ENCODE data around the gene CLEC9A.

Gene CLEC9A

DNA sequence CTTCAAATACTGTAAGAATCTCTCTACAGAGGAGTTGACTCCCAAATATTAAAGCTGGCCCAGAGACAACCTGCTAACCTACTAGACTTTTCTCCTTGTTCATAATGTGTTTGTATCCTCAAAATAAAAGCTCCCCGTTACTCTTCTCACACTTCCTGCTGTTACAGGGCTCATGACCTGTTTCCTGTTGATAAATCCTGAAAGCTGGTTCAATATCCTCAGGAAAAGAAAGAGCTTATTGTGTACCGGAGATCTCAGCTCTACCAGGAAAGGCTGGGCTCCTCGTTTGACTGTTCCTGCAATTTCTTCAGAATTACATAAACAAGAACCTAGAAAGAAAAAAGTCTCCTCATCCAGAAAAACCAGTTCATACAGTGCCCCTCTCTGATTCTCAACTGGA lies 37.5 kb downstream of the CLEC9A start:
- no peak for DNase-seq

DNA sequence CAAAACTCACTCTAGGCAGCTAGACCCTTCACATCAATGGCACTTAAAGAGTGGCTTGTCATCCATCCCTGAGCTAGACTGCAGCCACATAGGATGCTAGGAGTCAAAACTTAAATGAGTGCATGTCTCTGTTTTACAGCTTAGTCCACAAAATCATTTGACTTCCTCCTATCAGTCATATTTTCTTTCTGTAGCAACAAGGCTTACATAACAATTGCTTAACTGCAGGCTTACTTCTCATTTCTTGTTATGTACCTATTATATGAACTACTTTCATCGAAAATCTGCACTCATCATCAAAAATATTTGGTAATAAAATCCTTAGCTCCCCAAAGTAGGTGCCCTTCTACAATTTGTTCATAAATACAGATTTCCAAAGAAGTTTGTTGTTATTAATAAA lies 38.2 kb downstream of the CLEC9A start:
- no peak for DNase-seq

DNA sequence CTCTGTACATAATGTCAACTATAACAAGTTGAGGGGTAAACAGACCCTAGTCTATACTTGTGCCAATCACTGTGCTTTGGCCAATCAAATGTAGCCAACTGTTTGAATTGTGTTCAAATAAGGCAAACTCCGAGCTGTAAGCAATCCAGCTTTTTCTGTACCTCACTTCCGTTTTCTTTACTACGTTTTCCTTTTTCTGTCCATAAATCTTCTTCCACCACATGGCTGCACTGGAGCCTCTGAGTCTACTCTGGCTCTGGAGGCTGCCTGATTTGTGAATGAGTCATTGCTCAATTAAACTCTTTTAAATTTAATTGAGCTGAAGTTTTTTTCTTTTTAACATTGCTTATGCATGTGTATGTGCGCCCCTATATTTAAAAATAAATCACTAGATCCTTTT lies 38.6 kb downstream of the CLEC9A start:
- DNase-seq = no peak

DNA sequence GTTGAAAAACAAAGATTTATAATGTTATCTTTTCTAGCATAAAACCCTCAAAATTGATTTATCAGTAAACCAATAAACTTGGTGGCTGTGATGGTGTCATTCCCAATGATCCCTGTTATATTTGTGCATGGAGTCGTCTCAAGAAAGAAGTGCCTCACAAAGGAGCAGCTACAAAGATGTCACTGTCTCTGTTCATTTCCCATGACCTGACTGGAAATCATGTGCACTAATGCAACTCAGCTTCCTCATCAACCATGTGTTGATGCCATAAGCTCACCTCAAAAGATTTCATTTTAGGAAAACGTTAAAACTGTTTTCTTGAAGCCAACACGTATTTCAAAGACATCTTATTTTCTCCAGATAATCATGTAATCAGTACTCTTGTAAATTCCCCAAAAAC lies 39.5 kb downstream of the CLEC9A start:
- no peak for DNase-seq

DNA sequence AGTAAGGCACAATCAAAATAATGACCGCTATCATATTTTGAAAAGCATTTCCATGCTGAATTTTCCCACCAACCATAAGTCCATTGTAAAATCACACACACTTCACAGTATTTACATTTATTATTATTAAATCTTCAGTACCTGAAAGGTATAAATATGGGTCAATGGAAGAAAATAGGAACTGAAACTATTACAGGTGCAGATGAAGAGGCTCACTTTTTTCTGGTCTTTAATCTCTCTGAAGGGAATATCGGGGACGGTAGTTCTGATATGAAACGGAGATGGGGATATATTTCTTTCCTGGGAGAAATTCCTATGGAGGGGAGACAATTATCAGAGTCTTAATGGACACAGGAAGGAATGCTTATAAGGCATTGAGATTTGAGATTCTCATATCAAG lies 39.9 kb downstream of the CLEC9A start:
- no peak for DNase-seq

DNA sequence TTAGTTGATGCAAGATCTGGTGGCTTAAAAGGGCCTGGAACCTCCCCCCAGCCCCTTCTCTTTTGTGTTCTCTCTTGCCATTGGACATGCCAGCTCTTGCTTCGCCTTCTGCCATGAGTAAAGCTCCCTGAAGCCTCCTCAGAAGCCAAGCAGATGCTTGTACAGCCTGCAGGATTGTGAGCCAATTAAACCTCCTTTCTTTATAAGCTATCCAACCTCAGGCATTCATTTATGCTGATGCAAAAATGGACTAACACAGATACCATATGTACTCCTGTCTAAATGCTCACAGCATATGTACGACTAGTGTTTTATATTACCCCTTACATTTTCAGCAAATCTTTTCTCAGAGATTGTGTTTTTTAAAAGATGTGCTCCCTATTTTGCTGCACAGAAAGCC lies 41.6 kb downstream of the CLEC9A start:
- DNase-seq = no peak

DNA sequence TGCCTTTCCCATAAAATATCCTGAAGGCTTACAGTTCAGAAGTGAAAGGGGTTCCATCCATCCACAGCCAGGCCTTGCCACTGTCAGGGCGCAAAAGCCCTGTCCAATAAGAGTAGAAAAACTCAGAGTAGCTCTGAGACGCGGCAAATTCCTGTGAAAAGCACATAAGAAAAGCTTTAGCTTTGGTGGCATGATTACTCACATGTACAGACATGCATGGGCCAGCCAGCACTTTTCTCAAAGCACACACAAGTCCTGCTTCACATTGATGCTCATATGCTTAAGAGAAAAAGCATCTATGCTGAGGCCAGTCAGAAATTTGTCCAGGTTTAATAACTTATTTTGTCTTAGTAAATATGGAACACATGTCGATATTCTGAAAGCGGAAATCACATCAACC lies 42.8 kb downstream of the CLEC9A start:
- DNase-seq = no peak

DNA sequence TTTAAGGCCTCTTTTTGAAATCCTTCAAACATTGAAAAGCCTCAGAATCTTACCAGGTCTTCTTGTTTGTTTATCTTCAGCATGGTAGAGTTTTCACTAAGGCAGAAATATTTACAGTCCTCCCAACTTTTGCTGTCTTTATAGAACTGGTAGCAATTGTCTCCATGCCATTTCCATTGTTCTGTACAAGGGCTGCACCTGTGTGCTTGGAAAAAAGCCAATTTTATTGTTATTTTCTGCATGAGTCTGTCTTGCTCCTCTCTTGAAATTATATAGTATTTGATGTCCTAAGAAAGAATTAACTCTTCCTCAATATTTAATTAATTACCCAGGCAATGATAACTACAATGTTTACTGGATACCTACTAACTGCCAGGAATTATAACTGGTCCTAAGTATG lies 45.0 kb downstream of the CLEC9A start:
- DNase-seq = no peak

DNA sequence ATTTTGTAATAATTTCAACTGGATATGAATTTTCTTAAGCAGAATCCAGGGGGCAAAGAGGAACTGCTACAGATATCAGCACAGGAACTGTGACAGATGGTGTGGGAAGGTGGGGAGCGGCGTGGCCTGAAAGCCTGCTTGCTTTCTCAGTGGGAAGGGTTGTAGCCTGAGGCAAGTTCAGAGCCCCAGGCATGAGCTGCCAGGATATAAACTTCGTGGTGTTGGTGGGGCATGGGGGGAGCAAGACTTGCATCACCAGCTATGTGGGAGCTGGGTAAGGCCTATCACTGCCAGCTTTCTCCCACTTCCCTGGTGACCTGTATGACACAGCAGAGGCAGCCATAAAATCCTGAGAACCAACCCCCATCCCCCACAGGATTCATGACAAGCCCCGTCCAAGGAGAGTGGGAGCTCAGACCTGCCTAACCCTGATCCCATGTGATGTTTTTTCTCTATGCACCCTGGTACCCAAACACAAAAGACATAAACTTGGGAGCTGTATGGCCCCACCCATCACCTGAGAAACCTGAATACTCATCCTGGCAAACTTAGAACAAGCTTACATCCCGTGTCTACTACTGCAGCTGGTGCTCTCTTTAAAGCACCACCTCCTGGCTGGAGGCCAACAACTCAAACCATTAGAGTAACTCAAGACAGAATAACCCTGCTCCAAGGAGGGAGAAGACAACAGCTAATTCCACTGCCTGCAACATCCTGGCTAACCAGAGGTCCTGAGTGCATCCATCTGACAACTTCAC lies 51.8 kb downstream of the CLEC9A start:
- no peak for DNase-seq

DNA sequence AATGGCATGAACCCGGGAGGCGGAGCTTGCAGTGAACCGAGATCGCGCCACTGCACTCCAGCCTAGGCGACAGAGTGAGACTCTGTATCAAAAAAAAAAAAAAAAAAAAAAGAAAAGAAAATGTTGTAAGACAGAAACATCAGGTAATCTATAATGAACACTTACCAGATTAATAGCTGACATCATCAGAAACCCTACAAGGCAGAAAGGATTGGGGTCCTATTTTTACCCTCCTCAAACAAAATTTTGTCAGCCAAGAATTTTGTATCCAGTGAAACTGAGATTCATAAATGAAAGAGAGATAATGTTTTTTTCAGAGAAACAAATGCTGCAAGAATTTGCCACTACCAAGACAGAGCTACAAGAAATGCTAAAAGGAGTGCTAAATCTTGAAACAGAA lies 54.3 kb downstream of the CLEC9A start:
- DNase-seq = no peak

DNA sequence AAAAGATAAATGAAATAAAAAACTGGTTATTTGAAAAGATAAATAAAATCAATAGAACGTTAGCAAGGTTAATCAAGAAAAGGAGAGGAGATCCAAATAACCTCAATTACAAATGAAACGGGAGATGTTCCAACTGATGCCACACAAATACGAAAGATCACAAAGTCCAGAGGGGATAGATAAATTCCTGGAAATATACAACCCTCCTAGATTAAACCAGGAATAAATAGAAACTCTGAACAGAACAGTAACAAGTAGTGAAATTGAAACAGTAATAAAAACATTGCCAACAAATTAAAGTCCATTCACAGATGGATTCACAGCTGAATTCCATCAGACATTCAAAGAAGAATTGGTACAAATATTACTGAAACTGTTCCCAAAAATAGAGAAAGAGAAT lies 55.9 kb downstream of the CLEC9A start:
- no peak for DNase-seq

DNA sequence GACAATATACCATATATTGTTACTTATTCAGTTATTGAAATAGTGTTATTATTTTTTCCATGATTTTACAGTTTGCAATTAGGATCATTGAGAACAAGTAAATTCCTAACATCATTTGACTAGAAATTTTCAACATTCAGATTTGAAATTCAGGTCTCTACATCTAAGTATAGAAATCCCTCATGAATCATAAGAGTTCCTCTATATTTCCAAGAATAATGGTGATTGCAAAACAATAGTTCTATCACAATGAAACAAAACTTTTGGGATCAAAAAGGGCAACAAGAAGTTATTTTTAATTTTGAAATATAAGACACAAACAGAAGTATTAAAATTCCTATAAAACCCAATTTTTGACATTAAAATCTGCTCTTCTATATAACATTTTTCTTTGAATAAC lies 57.5 kb downstream of the CLEC9A start:
- no peak for DNase-seq

DNA sequence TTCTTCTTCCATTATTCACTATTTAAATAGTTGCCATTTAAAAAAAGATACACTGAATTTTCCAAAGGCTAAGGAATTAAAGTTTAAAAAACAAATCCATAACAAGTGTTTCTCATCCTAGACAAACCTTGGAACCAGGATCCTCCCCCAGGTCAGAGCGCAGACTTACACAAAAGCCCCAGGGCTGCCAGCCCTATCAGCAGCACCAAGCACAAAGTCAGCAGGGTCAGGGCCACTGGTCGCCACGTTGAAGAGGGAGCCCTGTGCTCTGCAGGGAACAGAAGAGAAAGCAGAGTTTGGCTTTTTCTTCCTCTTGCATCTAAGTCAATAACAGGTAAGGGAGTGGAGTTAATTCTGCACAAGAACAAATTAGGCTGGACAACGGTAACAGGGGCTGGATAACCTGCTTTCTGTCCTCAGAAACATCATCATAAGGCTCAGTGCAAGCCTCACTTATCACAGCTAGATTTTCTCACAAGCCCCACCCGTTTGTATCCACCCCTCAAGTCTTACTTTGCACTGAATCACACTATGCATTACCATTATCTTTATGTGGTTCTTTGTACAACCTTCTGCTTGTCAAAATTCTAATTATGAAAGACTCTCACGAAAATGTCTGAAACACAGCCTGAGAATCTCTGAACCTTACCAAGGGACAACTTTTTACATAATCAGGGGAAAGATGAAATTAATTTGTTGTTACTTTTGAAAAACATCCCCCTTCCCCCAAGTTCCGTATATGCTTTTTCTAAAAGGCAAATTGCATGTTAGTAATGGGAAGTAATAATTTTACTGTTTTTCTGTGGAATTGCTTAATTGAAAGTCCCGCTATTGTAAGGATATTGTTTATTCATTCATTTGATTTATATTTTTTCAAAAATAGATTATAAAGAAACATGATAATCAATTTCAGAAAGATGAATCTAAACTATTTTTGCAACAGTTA lies 58.7 kb downstream of the CLEC9A start:
- DNase-seq = no peak

DNA sequence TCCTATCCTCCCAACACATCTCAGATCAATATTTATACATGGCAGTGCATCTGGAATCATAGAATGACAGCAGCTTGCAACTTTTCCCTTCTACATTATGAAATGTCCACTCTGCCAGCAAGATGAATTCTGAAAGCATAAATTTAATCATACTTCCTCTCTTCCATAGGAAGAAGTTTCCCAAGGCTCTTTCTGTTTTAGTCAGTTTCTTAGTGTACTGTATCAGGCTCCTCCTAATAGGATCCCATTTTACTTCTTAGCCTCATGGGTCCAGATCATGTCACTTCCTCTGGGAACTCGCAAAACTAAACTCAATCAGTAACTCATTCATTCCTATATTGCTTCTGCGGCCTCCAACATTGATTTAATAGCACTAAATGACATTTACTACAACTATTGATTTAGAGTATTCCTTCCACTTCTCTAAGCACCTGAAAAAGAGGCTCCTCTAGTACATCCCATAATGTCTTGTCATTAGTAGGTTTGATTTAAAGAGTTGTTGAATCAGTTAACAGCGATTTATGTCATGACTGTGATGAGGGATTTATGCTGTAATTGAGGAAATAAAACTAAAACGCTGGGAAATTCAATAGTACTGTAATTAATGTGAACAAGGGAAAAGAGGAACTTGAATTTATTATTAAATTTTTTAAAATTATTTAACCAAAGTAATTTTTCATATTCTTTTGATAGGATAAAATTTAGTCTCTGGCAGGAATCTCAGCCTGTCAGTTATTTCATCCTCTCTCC lies 64.3 kb downstream of the CLEC9A start:
- no peak for DNase-seq

DNA sequence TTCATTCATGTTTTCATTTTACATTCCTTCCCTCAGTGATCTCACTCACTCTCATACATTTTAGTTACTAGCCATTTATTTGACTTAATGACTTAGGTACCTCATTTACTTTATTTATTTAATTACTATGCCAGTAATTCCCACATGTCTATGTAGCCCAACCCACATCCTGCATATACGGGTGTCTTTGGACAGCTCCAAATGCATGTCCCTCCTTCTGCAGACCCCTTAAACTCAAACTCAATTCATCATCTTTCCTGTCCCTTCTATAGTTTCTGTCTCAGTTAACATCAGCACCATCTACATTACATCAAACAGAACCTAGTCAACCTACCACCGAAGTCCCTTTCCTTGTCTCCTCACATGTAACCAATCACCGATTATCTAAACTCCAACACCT lies 65.5 kb downstream of the CLEC9A start:
- DNase-seq = no peak

DNA sequence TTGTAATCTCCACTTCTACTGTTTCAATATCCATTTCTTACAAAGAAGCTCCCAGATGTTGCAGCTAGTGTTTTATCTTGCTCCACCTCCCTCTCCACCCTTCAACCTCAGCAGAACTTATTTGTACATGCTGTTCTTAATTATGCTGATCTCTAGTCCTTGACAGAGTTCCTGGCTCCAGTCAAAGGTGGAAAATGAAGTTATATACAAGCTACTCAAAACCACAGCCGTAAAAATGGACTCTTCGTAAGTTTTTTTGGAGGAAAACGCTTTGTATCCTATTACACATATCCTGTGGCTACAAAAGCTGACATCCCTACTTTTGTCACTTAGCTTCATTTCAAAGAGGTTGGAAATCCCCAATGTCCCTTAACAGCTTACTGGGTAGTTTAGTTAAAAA lies 67.0 kb downstream of the CLEC9A start:
- no peak for DNase-seq

DNA sequence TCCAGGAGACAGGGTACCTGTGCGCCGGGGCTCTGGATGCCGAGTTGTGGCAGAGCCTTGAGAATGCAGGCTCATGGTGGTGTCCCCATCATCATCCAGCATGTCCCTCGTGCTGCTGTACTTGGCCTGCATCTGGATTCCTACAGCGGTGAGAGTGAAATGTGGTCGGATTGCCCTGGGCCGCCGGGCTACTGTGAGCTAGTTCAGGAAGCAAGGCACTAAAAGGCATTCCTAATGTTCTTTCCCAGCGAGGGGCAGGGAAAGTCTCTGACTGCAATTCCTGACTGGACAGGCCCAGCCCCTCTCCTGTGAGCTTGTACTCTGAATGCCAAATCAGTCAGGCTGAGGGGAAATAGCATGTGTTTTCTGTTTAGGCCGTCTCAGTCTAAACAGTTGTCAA lies 68.3 kb downstream of the CLEC9A start, which contains the start of gene CLEC1A:
CLEC1A (minus strand) TSS at position 195 of the 400 bp plus-strand sequence; CDS start at position 132, 63 bp downstream.
- no peak for DNase-seq

DNA sequence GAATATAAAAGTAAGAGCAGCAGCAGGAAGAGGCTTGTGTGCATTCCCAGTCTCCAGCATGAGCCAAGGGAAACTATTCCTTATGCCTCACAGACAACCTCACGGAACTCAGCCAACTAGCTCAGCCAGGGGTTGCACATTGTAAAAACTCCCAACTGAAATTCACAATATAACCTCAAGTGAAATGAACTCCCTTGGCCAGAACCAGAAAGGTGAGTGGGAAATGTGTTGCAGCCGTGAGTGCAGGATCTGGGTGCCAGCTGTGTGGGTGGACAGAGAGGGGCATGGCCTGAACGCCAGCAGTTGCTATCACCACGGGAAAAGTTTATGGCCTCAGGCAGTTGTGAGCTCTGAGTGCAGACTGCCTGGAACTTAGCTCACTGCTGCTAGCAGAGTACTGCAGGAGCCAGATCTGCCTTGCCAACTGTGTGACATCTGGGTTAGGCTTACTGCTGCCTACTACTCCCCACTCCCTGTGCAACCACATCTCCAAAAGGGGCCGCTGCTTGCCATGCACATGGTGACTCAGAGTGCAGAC lies 70.6 kb downstream of the CLEC9A start:
- no peak for DNase-seq

DNA sequence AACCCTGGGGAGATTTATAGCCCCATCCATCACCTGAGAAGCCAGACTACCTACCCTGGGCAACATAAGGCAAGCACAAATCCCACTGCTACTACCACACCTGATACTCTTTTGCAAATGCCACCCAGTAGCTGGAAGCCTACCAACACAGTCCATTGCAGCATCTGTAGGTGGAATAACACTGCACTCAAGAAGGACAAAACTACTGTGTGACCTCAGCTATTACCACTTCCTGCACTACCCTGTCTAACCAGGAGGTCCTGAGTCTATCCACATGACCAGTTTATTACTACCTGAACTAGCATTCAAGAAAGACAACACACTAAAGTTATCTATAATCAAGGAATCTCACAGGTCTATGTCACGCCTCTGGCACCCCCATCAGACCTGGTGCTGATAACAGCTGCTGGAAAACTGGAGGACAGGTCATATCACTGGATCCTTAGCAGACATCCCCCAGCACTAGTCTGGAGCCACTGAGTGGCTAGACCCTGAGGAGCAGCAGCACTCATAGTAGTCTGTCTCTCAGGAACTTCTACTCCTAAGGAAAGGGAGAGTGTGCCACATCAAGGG lies 71.3 kb downstream of the CLEC9A start:
- no peak for DNase-seq

DNA sequence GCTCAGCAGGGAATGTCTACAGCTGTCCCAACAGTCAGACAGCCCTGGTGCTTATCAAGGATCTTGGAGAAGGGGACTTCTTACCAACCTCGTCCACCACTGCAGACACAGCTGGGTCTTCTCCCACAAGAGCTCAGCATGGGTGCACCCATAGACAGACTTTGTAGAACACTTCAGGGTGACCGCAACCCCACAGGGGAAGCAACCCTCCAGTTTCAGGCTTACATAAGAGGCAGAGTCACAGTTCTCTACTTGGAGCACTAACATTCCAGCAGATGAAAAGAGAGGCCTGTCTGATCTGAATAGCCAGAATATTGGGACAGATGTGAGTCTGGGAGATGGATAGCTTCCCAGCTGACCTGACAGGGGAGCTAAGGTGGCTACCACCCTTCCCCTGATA lies 71.8 kb downstream of the CLEC9A start:
- no peak for DNase-seq

DNA sequence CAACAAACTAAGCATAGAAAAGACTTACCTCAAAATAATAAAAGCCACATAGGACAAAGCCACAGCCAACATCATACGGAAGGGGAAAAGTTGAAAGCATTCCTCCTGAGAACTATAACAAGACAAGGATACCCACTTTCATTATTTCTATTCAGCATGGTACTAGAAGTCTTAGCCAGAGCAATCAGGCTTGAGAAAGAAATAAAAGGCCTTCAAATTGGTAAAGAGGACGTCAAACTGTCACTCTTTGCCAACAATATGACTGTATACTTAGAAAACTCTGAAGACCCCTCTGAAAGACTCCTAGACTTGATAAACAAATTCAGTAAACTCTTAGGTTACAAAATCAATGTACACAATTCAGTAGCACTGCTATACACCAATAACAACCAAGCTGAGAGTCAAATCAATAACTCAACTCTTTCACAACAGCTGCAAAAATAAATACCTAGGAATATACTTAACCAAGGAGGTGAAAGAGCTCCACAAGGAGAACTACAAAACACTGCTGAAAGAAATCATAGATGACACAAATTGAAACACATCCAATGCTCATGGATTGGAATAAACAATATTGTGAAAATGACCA lies 79.9 kb downstream of the CLEC9A start:
- no peak for DNase-seq

DNA sequence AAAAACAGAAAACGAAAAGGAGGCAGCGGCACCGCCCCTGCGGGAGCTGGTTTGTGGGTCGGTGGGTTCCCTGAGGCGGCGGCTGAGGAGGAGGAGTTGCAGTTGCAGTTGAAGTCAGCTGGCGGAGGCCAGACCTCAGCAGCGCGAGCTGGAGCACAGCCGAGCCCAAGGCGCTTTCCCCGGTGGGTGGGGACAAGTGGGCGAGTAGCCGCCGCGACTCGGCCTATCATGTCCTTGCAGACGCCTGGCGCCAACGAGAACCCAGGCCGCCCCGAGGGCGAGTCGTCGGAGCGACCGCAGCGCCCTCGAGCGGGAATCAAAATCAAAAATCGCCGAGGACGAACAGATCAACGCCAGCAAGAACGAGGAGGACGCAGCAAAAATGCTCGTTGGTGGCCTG lies 81.0 kb downstream of the CLEC9A start:
- no peak for DNase-seq
